H9 (cell line): Measurements from ENCODE around the gene PRH2. TPM values are rescaled to one million over a fixed set of nuclear protein-coding genes. Genes with fewer than 3 reads are reported as not detected.

Experiments
- DNase-seq: peaks from one replicate; pipeline ENCODE4 v3.0.0-alpha.2; 2017
- H2AFZ ChIP-seq: one replicate; pipeline ENCODE4 v1.6.1; 2013; ENCODE audit warnings: mild to moderate bottlenecking, low read length, control low read depth, moderate library complexity
- H2AK5ac ChIP-seq: 2 replicates; pipeline ENCODE4 v1.6.1; 2013; ENCODE audit warnings: low read length, control low read depth, mixed read lengths; ENCODE audit not compliant: insufficient read length
- H2BK120ac ChIP-seq: one replicate; pipeline ENCODE4 v1.6.1; 2013; ENCODE audit warnings: low read depth, mild to moderate bottlenecking, low read length, control low read depth, inconsistent platforms; ENCODE audit not compliant: poor library complexity, severe bottlenecking
- H2BK12ac ChIP-seq: 2 replicates; pipeline ENCODE4 v1.6.1; 2013; ENCODE audit warnings: low read length, control low read depth, mixed read lengths, low read depth; ENCODE audit not compliant: insufficient read length
- H2BK15ac ChIP-seq: 2 replicates; pipeline ENCODE4 v1.6.1; 2013; ENCODE audit warnings: low read depth, low read length, control low read depth
- H2BK20ac ChIP-seq: one replicate; pipeline ENCODE4 v1.6.1; 2013; ENCODE audit warnings: low read depth, mild to moderate bottlenecking, low read length, control low read depth, inconsistent platforms; ENCODE audit not compliant: poor library complexity, severe bottlenecking
- H2BK5ac ChIP-seq: 2 replicates; pipeline ENCODE4 v1.6.1; 2013; ENCODE audit warnings: low read length, control low read depth, mixed read lengths; ENCODE audit not compliant: insufficient read length
- H3K14ac ChIP-seq: 2 replicates; pipeline ENCODE4 v1.6.1; 2013; ENCODE audit warnings: low read length, control low read depth; ENCODE audit not compliant: insufficient read depth
- H3K18ac ChIP-seq: 2 replicates; pipeline ENCODE4 v1.6.1; 2013; ENCODE audit warnings: low read depth, mild to moderate bottlenecking, mixed read lengths, low read length, control low read depth; ENCODE audit not compliant: insufficient read length
- H3K23ac ChIP-seq: 2 replicates; pipeline ENCODE4 v1.6.1; 2013; ENCODE audit warnings: low read length, control low read depth, mixed read lengths, low read depth; ENCODE audit not compliant: insufficient read length
- H3K23me2 ChIP-seq: 2 replicates; pipeline ENCODE4 v1.6.1; 2013; ENCODE audit warnings: low read depth, mild to moderate bottlenecking, mixed read lengths, low read length, control low read depth; ENCODE audit not compliant: insufficient read length, poor library complexity, severe bottlenecking
- H3K27ac ChIP-seq: 2 replicates; pipeline ENCODE4 v1.5.1; 2013; ENCODE audit warnings: low read length, control low read depth, mixed read lengths, low read depth; ENCODE audit not compliant: insufficient read length
- H3K27me3 ChIP-seq: 2 replicates; pipeline ENCODE4 v1.6.1; 2013; ENCODE audit warnings: low read length, control low read depth, inconsistent platforms; ENCODE audit not compliant: insufficient read depth
- H3K4ac ChIP-seq: 2 replicates; pipeline ENCODE4 v1.6.1; 2013; ENCODE audit warnings: low read depth, mild to moderate bottlenecking, control low read depth, inconsistent platforms, low read length, moderate library complexity
- H3K4me1 ChIP-seq: 2 replicates; pipeline ENCODE4 v1.6.1; 2013; ENCODE audit warnings: low read length, control low read depth, inconsistent platforms; ENCODE audit not compliant: insufficient read depth
- H3K4me2 ChIP-seq: 2 replicates; pipeline ENCODE4 v1.6.1; 2013; ENCODE audit warnings: low read length, control low read depth, mixed read lengths; ENCODE audit not compliant: insufficient read length, insufficient read depth
- H3K56ac ChIP-seq: 2 replicates; pipeline ENCODE4 v1.6.1; 2013; ENCODE audit warnings: low read depth, mild to moderate bottlenecking, mixed read lengths, low read length, control low read depth; ENCODE audit not compliant: insufficient read length
- H3K79me1 ChIP-seq: 2 replicates; pipeline ENCODE4 v1.6.1; 2013; ENCODE audit warnings: low read depth, mild to moderate bottlenecking, moderate library complexity, low read length, control low read depth, inconsistent platforms; ENCODE audit not compliant: insufficient read depth, poor library complexity, severe bottlenecking
- H3K79me2 ChIP-seq: 2 replicates; pipeline ENCODE4 v1.6.1; 2013; ENCODE audit warnings: low read length, control low read depth, inconsistent platforms; ENCODE audit not compliant: insufficient read depth
- H3K9ac ChIP-seq: 2 replicates; pipeline ENCODE4 v1.6.1; 2013; ENCODE audit warnings: low read length, control low read depth, mixed read lengths; ENCODE audit not compliant: insufficient read length; ENCODE audit errors: extremely low read depth
- H3K9me3 ChIP-seq: one replicate; pipeline ENCODE4 v1.6.1; 2013; ENCODE audit warnings: low read depth, low read length, inconsistent platforms; ENCODE audit not compliant: control insufficient read depth
- H3T11ph ChIP-seq: one replicate; pipeline ENCODE4 v1.6.1; 2013; ENCODE audit warnings: mild to moderate bottlenecking, low read length, control low read depth, inconsistent platforms
- H4K20me1 ChIP-seq: one replicate; pipeline ENCODE4 v1.6.1; 2013; ENCODE audit not compliant: control insufficient read depth, insufficient read length, insufficient read depth
- H4K5ac ChIP-seq: 2 replicates; pipeline ENCODE4 v1.6.1; 2013; ENCODE audit warnings: low read depth, mild to moderate bottlenecking, mixed read lengths, low read length, control low read depth; ENCODE audit not compliant: insufficient read length
- H4K8ac ChIP-seq: replicated peaks from 2 replicates; pipeline ENCODE4 v1.6.1; 2013; ENCODE audit warnings: low read length, control low read depth, mixed read lengths, low read depth; ENCODE audit not compliant: insufficient read length
- H4K91ac ChIP-seq: 2 replicates; pipeline ENCODE4 v1.6.1; 2013; ENCODE audit warnings: low read depth, mild to moderate bottlenecking, moderate library complexity, mixed read lengths, low read length, control low read depth; ENCODE audit not compliant: insufficient read length
- H3K27ac Mint-ChIP-seq, 3 experiments: 2 replicates in 2 of 3; 3 replicates in 1 of 3; pipeline ENCODE4 v1.8.0; 2020 to 2021; ENCODE audit warnings: mixed read lengths in 3 of 3, mild to moderate bottlenecking in 1 of 3, moderate library complexity in 1 of 3
- H3K27me3 Mint-ChIP-seq: 2 replicates; pipeline ENCODE4 v1.8.0; 2021; ENCODE audit warnings: low read depth, mild to moderate bottlenecking, moderate library complexity, mixed read lengths
- H3K36me3 Mint-ChIP-seq, 3 experiments: 2 replicates in 2 of 3; 3 replicates in 1 of 3; pipeline ENCODE4 v1.8.0; 2020 to 2021; ENCODE audit warnings: low read depth in 3 of 3, mixed read lengths in 3 of 3; ENCODE audit not compliant: insufficient read depth in 1 of 3
- H3K4me1 Mint-ChIP-seq, 2 experiments: 2 replicates each; pipeline ENCODE4 v1.8.0; 2020; ENCODE audit warnings: mixed read lengths in 2 of 2
- H3K4me3 Mint-ChIP-seq, 2 experiments: 2 replicates in 1 of 2; 3 replicates in 1 of 2; pipeline ENCODE4 v1.8.0; 2020 to 2021; ENCODE audit warnings: mild to moderate bottlenecking in 2 of 2, mixed read lengths in 2 of 2, moderate library complexity in 1 of 2
- H3K9me3 Mint-ChIP-seq, 2 experiments: 2 replicates in 1 of 2; 3 replicates in 1 of 2; pipeline ENCODE4 v1.8.0; 2020; ENCODE audit warnings: mild to moderate bottlenecking in 2 of 2, mixed read lengths in 2 of 2, moderate library complexity in 1 of 2
- CTCF ChIP-seq: fragments of 200-600 bp; sonication (generic); conservative IDR thresholded peaks from 3 replicates; pipeline ENCODE4 v1.8.0; 2021; ENCODE audit warnings: antibody characterized with exemption, mild to moderate bottlenecking
- WGBS: extraction: QIAGEN DNeasy Blood & Tissue Kit; methylation state at CpG from one replicate; pipeline ENCODE4 v1.1.7; 2013; ENCODE audit warnings: missing lambda C conversion rate, low lambda C conversion rate, mixed read lengths; ENCODE audit not compliant: insufficient read length; ENCODE audit errors: extremely low coverage; 5-methylcytosine and 5-hydroxymethylcytosine counted together
- total RNA-seq: library from RNA; stranded (reverse); gene quantifications from 2 replicates; pipeline ENCODE4 v1.2.1, GENCODE V29; 2021

PRH2 gene
- total RNA-seq, 1 experiment from 2014 or later: not detected

GRCh38 chr12:10959804-10960203 lies 30.8 kb downstream of the PRH2 start:
- H3K79me2 ChIP-seq: no peaks in the 10 kb centered on the region
- Mint-ChIP-seq H3K4me1 (no peaks in the 10 kb centered on the region), H3K4me3 (no peak overlapping the region), H3K36me3 (peaks cover 17 to 22% (median 20%) of the 10 kb centered on the region in 3 experiments), H3K9me3 (peaks cover 13 to 16% of the 10 kb centered on the region in 2 experiments), H3K27ac (no peak overlapping the region), H3K27me3 (no peaks in the 10 kb centered on the region)
- no peak overlapping the region for H3K56ac ChIP-seq
- no peak overlapping the region for H2BK15ac ChIP-seq
- H3K27me3 ChIP-seq: no peaks in the 10 kb centered on the region
- H2BK5ac ChIP-seq: no peak overlapping the region
- H3K23me2 ChIP-seq: no peaks in the 10 kb centered on the region
- H4K91ac ChIP-seq: no peak overlapping the region
- no peak overlapping the region for H3K18ac ChIP-seq
- no peak overlapping the region for H3K23ac ChIP-seq
- no peak overlapping the region for H3T11ph ChIP-seq
- H3K4me1 ChIP-seq: no peaks in the 10 kb centered on the region
- no peak overlapping the region for H3K27ac ChIP-seq
- H2AK5ac ChIP-seq: no peak overlapping the region
- no peak overlapping the region for H4K8ac ChIP-seq
- no peak overlapping the region for H2BK20ac ChIP-seq
- no peak overlapping the region for H2BK12ac ChIP-seq
- no peaks in the 10 kb centered on the region for H3K79me1 ChIP-seq
- H2BK120ac ChIP-seq: no peak overlapping the region
- no peak overlapping the region for H2AFZ ChIP-seq
- H4K20me1 ChIP-seq: no peaks in the 10 kb centered on the region
- H3K9me3 ChIP-seq: no peaks in the 10 kb centered on the region
- no peak overlapping the region for H3K14ac ChIP-seq
- TF ChIP-seq CTCF: 0 out of 3 replicates have a peak, but pooled peaks have one; percentile 12
- WGBS: no CpG with 5 or more reads among the region's 2 CpGs
- no peak overlapping the region for H3K4ac ChIP-seq
- no peak overlapping the region for H4K5ac ChIP-seq
- DNase-seq: no peak
- no peak overlapping the region for H3K4me2 ChIP-seq
- H3K9ac ChIP-seq: no peak overlapping the region
